ENCODE data around the gene TEX48. TPM values are rescaled to one million over a fixed set of nuclear protein-coding genes. Genes with fewer than 3 reads are reported as not detected.

Gene TEX48
- total RNA-seq, 1 donor from 2014 or later: 0.56 TPM

DNA sequence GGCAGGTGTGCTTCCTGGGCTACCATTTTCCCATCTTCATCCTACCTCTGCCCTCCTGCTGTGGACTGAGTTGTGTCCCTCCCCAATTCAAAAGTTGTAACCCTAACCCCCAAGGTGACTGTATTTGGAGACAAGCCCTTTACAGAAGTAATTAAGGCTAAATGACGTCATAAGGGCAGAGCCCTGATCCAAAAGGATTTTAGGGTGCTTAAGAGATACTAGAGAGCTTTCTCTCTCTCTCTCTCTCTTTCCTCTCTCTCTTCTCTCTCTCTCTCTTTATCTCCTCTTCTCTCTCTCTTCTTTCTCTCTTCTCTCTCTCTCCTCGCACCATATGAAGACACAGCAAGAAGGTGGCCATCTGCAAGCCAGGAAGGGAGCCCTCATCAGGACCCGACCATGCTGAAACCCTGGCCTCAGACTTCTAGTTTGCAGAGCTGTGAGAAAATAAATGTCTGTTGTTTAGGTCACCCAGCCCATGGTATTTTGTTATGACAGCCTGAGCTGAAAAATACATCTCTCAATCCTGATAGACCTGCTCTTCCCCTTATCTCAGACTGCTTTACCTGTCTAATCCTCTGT lies 36.0 kb upstream of the TEX48 start:
- Mint-ChIP-seq H3K27me3 (no peaks in the 10 kb centered on the region), H3K4me3 (peak overlapping the region; percentile 74), H3K4me1 (peaks cover 76% of the 10 kb centered on the region), H3K9me3 (peaks cover 21% of the 10 kb centered on the region), H3K27ac (peak overlapping the region; percentile 97), H3K36me3 (ENCODE audit: low read depth) (peaks cover 32% of the 10 kb centered on the region)
- peak; percentile 73 for DNase-seq
- intact Hi-C loops (cut with micrococcal nuclease): loop anchor here (1.0 to 5.0 kb wide), 6 partner anchors 9 to 331 kb away; partner anchors contain the start of genes AKNA and TEX48

DNA sequence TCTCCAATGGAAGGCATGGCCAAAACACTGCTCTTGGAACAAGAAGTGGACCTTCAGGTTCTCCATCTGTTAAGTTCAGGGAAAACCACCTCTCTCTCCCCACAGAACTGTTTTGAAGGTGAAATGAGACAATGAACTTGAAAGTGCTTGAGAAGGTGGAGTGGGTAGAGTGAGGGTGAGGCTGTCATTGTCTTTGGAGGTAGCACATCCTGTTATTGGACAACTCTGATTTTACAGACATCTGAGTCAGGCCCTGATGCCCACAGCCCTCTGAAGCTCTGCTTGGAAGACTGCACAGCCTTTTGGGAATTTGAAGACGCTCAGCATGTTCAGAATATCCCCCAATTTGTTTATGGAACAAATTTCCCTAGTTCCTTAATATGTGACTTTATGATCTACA lies 27.6 kb upstream of the TEX48 start:
- DNase-seq: no peak
- peaks cover 63% of the 10 kb centered on the region for H3K4me1 Mint-ChIP-seq
- peak overlapping the region; percentile 90 for H3K27ac Mint-ChIP-seq
- H3K36me3 Mint-ChIP-seq (ENCODE audit: low read depth): peaks cover 36% of the 10 kb centered on the region
- intact Hi-C loops (cut with micrococcal nuclease): loop anchor here (1.0 kb wide), 1 partner anchor 8 kb away; no protein-coding TSS in a partner anchor
- peaks cover 15% of the 10 kb centered on the region for H3K9me3 Mint-ChIP-seq
- no peaks in the 10 kb centered on the region for H3K27me3 Mint-ChIP-seq
- H3K4me3 Mint-ChIP-seq: peak overlapping the region; percentile 42

DNA sequence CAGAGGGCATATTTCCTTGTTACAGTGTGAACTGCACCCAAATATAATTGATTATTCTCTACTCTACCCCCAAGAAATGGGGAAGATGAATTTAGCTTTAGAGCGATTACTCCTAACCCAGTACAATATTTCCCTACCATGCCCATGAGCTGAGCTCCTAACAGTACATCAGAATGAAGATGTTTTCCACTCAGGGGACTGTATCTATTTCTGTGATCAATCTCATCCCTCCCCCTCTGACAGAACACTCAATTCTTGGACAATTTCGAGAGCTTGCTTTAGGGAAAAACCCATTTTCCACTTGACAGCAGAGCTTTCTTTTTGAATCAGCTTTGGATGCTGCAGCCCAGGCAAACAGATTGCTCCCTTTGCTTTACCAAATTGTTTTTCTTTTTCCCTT lies 24.7 kb upstream of the TEX48 start:
- Mint-ChIP-seq H3K9me3 (peaks cover 15% of the 10 kb centered on the region), H3K36me3 (ENCODE audit: low read depth) (peaks cover 47% of the 10 kb centered on the region), H3K27me3 (no peaks in the 10 kb centered on the region), H3K4me1 (peaks cover 66% of the 10 kb centered on the region), H3K4me3 (peak overlapping the region; percentile 70), H3K27ac (peak overlapping the region; percentile 92)
- intact Hi-C loops (cut with micrococcal nuclease): loop anchor here (1.0 kb wide), 2 partner anchors 8 to 12 kb away; no protein-coding TSS in a partner anchor
- DNase-seq: no peak

DNA sequence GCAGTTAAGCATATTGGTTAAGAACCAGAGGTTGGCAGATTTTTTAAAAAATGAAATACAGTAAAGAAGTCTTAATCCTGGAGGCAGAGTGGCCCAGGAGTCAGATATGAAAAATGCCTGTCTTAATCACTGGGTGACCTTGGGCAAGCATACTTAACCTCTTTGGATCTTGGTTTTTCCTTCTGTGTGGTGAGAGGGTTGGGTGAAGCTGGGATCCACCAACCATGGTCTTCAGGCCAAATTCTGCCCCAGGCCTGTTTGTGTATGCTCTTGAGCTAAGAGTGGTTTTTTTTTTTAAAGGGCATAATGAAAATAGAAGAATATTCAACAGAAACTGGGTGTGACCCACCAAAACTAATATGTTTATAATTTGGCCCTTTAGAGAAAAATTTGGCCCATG lies 20.0 kb upstream of the TEX48 start:
- intact Hi-C loops (cut with micrococcal nuclease): no loop called here
- Mint-ChIP-seq H3K4me1 (peaks cover 68% of the 10 kb centered on the region), H3K9me3 (peaks cover 3% of the 10 kb centered on the region), H3K27ac (peak overlapping the region; percentile 71), H3K4me3 (no peak overlapping the region), H3K36me3 (ENCODE audit: low read depth) (peaks cover 45% of the 10 kb centered on the region), H3K27me3 (no peaks in the 10 kb centered on the region)
- DNase-seq: no peak

DNA sequence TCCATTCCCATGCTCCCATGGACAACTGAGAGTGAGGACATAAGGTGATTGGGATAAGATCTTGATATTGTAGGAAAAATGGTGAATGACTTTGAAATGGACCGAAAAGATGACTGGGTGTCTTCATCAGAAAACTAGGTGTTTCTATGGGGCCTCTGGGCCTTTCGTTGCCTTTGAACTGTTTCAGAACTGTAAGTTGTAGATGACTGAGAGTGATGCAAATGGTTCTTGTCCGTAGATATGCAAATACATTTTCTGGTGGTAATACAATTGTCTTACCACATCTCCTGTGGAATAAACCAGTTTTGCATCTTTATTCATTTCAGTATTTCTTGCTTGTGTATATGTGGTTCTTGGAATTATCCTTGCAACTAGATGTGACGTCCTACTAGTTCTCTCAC lies 16.0 kb upstream of the TEX48 start:
- Mint-ChIP-seq H3K4me3 (peak overlapping the region; percentile 79), H3K4me1 (peaks cover 76% of the 10 kb centered on the region), H3K9me3 (peaks cover 3% of the 10 kb centered on the region), H3K36me3 (ENCODE audit: low read depth) (peaks cover 25% of the 10 kb centered on the region), H3K27me3 (no peaks in the 10 kb centered on the region), H3K27ac (peak overlapping the region; percentile 100)
- intact Hi-C loops (cut with micrococcal nuclease): loop anchor here (1.0 to 5.0 kb wide), 9 partner anchors 8 to 311 kb away; partner anchors contain the start of genes AKNA and TEX48
- peak; percentile 75 for DNase-seq

DNA sequence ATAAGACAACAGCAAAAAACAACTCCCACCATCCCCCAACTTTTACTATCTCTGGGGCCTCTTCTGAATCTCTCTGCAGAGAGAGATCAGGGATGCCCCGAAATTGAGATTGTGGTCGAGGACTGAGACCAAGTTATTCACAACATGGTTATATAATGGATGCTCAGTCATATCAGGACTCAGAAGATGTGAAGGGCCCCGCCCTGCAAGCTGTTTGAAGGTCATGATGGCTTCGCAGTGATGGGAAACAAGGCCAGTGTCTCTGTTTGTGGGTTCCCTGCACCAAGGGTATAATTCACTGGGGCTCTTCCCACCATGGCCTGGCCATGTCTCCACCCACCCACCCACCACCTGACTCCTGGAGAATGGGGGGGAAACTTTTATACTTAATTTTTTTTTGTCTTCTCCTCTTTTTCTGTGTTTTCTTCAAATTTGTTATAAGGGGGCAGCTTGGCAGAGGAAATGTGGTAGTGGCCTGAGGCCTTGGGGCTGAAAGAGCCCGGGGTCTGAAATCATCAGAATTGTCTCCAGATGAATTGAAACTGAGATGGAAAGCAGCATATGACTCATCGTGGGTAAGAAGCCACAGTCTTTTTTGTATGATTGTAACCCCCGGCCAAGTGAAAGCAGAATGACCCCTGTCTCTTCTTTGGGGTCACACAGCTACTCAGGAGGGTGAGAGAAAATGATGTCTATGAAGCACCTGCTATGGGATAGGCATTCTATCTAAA lies 15.0 kb upstream of the TEX48 start:
- Mint-ChIP-seq H3K4me1 (peaks cover 79% of the 10 kb centered on the region), H3K36me3 (ENCODE audit: low read depth) (peaks cover 21% of the 10 kb centered on the region), H3K27ac (peak overlapping the region; percentile 100), H3K27me3 (no peaks in the 10 kb centered on the region), H3K9me3 (peaks cover 3% of the 10 kb centered on the region), H3K4me3 (peak overlapping the region; percentile 79)
- intact Hi-C loops (cut with micrococcal nuclease): loop anchor here (1.0 to 5.0 kb wide), 4 partner anchors 40 to 310 kb away; partner anchors contain the start of gene AKNA
- DNase-seq: peak; percentile 92

DNA sequence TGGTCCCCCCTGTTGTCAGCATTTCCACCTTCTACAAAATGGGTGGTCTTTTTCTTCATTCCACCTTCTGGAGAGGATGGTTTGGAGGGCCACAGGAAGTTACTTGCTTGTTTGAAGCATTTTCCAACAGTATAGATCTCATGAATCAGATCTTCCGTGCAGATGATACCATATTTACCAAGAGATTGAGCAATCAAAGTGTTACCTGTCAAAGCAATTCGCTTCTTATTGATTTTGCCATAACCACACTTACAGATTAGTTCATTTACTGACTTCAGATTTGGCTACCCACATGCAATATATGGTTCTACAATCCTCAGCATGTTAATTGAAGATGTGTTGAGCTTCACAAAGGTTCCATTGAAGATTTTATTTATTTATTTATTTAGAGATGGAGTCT lies 14.0 kb upstream of the TEX48 start:
- H3K4me1 Mint-ChIP-seq: peaks cover 81% of the 10 kb centered on the region
- H3K27ac Mint-ChIP-seq: peak overlapping the region; percentile 100
- H3K36me3 Mint-ChIP-seq (ENCODE audit: low read depth): peaks cover 14% of the 10 kb centered on the region
- intact Hi-C loops (cut with micrococcal nuclease): loop anchor here (5.0 kb wide), 1 partner anchor 309 kb away; the partner anchor contains the start of gene AKNA
- peak overlapping the region; percentile 15 for H3K4me3 Mint-ChIP-seq
- H3K9me3 Mint-ChIP-seq: peaks cover 3% of the 10 kb centered on the region
- DNase-seq: no peak
- H3K27me3 Mint-ChIP-seq: no peaks in the 10 kb centered on the region

DNA sequence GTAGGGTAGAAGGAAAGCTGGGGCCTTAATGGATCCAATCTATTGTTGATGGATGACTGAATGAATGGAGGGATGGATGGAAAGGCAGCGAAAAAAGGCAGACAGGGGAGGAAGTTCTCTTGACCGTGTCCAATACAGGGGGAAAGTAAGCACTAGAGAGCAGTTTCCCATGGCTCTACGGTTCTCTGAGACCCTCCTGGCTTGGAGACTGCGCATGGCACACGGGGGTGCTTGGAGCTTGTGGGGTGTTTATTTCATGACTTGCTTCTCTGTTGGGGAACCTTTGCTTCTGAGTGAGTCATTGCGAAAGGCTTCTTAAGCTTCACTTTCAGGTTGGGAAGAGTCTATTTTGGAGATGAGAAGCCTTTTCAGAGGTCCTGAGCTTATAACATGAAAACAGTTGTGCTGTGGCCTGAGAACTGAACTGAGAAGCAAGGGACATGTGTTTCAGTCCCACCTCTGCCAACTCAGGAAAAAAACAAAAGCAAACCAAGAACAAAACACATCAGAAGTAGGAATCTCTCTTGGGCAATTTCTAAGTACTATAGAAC lies 12.8 kb upstream of the TEX48 start:
- intact Hi-C loops (cut with micrococcal nuclease): loop anchor here (5.0 kb wide), 1 partner anchor 307 kb away; the partner anchor contains the start of gene AKNA
- Mint-ChIP-seq H3K4me1 (peaks cover 87% of the 10 kb centered on the region), H3K36me3 (ENCODE audit: low read depth) (peaks cover 16% of the 10 kb centered on the region), H3K27ac (peak overlapping the region; percentile 88), H3K4me3 (peak overlapping the region; percentile 27), H3K27me3 (no peaks in the 10 kb centered on the region), H3K9me3 (peaks cover 7% of the 10 kb centered on the region)
- DNase-seq: peak; percentile 84

DNA sequence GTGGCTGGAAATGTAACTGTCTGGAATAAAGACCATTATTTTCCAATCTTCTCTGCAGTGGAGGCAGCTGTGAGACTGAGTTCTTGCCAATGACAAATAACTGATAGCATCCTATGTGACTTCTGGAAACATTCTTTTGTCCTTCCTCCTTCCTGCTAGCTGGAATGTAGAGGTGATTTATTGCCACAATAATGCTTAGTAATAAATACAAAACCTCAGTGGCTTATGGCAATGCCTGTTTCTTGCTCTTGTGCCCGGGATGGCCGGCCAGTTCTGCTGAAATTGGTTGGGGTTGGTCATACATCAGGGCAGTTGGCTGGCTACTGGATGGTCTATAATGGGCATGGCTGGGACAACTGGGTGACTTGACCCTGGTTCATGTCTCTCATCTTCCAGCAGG lies 12.2 kb upstream of the TEX48 start:
- no peak overlapping the region for H3K4me3 Mint-ChIP-seq
- intact Hi-C loops (cut with micrococcal nuclease): no loop called here
- no peak for DNase-seq

DNA sequence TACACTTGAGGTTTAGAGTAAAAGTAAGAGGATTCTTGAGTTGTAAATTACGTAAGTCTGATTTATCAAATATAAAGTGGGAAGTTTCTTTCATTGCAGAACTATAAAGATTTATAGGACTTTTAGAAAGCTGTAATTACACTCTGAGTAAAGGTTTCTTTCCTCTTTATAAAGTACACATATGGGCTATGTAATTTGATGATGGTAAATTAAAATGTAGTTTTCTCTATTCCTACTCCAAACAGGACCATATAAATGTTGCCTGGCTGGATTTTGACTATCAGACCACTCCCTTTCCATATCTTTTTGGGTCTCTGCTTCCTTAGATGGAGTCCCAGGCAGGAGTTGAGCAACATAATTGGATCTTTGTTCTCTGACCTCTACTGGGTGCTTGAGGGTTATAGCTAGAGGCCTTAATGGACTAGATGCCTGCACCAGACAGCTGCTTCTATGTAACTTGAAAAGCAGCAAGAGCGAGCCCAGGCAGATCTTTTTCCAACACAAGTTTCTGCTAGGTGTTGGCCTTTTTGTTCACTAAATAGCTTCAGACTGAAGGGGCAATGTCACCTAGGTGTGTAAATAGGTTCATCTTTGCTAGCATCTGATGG lies 11.4 kb upstream of the TEX48 start:
- no peak overlapping the region for H3K4me3 Mint-ChIP-seq
- H3K27me3 Mint-ChIP-seq: no peaks in the 10 kb centered on the region
- H3K4me1 Mint-ChIP-seq: peaks cover 82% of the 10 kb centered on the region
- H3K9me3 Mint-ChIP-seq: peaks cover 9% of the 10 kb centered on the region
- intact Hi-C loops (cut with micrococcal nuclease): no loop called here
- H3K36me3 Mint-ChIP-seq (ENCODE audit: low read depth): peaks cover 19% of the 10 kb centered on the region
- H3K27ac Mint-ChIP-seq: peak overlapping the region; percentile 97
- DNase-seq: no peak

More for the DNA sequence above, 12.2 kb upstream of the TEX48 start:
- Mint-ChIP-seq H3K9me3 (peaks cover 4% of the 10 kb centered on the region), H3K4me1 (peaks cover 82% of the 10 kb centered on the region), H3K36me3 (ENCODE audit: low read depth) (peaks cover 13% of the 10 kb centered on the region), H3K27ac (peak overlapping the region; percentile 88), H3K27me3 (no peaks in the 10 kb centered on the region)

DNA sequence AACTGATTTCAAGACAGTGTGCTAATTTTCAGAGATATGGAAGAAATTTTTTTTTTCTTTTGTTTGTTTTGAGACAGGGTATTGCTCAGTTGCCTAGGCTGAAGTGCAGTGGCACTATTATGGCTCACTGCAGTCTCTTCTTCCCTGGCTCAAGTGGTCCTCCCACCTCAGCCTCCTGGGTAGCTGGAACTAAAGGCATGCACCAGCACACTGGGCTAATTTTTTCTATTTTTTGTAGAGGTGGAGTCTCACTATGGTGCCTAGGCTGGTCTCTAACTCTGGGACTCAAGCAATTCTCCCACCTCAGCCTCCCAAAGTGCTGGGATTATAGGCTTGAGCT lies 9.9 kb upstream of the TEX48 start:
- H3K4me3 Mint-ChIP-seq: peak overlapping the region; percentile 59

DNA sequence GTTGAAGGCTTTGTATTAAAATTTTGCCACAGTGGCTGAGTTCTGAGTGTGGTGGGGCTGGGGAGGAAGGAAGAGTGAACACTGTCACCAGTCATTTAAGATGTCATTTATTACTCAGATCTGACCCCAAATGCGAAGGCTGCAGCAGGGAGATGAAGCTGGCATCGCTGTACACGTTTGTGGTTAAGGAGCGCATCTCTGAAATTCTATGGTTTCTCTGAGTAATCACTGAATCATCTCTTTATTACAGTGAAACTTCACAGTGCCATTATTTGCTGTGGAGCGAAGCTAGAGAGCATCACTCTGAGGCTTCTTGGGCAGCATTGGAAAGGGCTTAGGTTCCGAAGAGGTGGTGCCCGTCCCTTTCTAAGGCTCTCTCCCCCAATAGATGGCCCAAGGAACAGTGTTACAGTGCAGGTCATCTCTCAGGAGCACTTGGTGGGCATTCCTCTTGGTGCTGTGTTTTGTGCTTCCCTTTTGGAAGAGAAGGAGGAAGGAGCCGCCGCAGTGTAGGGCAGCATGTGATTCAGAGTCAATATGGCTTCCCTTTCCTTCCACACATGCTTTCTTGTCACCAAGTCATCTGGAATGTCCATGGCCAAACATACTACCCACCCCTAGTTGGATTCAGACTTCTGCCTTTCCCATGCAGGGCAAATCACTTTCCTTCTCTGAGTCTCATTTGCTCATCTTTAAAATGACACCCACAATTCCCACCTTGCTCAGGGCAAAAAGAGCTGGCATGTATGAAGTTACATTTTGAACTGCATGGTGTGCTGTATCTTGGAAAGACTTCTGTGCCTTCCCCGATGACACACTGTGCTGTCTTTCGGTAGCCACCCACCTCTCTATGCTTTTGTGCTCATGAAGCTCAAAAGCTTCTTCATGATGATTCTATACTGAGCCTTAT lies 9.3 kb upstream of the TEX48 start:
- peaks cover 15% of the 10 kb centered on the region for H3K9me3 Mint-ChIP-seq
- peaks cover 25% of the 10 kb centered on the region for H3K36me3 Mint-ChIP-seq (ENCODE audit: low read depth)
- intact Hi-C loops (cut with micrococcal nuclease): loop anchor here (1.0 to 2.0 kb wide), 8 partner anchors 9 to 518 kb away; partner anchors contain the start of genes TEX48 and TNFSF15
- DNase-seq: peak; percentile 93
- peaks cover 80% of the 10 kb centered on the region for H3K4me1 Mint-ChIP-seq
- no peaks in the 10 kb centered on the region for H3K27me3 Mint-ChIP-seq
- H3K4me3 Mint-ChIP-seq: peak overlapping the region; percentile 59
- H3K27ac Mint-ChIP-seq: peak overlapping the region; percentile 97

More for the DNA sequence above, 9.9 kb upstream of the TEX48 start:
- Mint-ChIP-seq H3K36me3 (ENCODE audit: low read depth) (peaks cover 23% of the 10 kb centered on the region), H3K9me3 (peaks cover 15% of the 10 kb centered on the region), H3K27me3 (no peaks in the 10 kb centered on the region), H3K27ac (peak overlapping the region; percentile 97), H3K4me1 (peaks cover 80% of the 10 kb centered on the region)
- intact Hi-C loops (cut with micrococcal nuclease): loop anchor here (1.0 to 2.0 kb wide), 8 partner anchors 10 to 517 kb away; partner anchors contain the start of genes TEX48 and TNFSF15
- DNase-seq: no peak
